OCI-LY1 (cell line): ENCODE results near the gene LRRC1.

ENCODE experiments used
- EZH2 ChIP-seq: fragments of 200-600 bp; sonication (generic), shearing (Covaris generic); IDR thresholded peaks from 2 replicates; pipeline ENCODE4 v1.8.0; 2017; ENCODE audit warnings: borderline replicate concordance, mixed run types, mild to moderate bottlenecking, antibody characterized with exemption, low read length, moderate library complexity, mixed read lengths
- TF ChIP-seq, protein P1 (sequence below): fragments of 200-600 bp; sonication (generic), shearing (Covaris generic); IDR thresholded peaks from 2 replicates; pipeline ENCODE4 v1.5.1; 2017; ENCODE audit warnings: mild to moderate bottlenecking, antibody characterized with exemption, low read length, moderate library complexity, mixed read lengths

DNA sequence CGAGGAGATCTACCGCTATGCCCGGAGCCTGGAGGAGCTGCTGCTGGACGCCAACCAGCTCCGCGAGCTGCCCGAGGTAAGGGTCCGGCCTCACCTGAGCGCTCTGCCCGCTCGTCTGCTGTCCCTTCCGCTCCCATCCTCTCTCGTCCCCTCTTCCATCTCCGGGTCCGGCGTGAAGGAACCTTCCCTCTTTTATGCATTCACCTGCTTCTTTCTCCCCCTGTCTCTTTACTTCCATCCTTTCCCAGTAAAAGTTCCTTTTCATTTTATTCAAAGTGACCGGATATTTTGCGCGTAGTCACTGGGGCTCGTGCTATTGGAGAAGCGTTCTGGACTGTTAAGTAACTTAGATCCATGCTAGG is 516 bp downstream of the LRRC1 start:
- TF ChIP-seq, protein P1, sequence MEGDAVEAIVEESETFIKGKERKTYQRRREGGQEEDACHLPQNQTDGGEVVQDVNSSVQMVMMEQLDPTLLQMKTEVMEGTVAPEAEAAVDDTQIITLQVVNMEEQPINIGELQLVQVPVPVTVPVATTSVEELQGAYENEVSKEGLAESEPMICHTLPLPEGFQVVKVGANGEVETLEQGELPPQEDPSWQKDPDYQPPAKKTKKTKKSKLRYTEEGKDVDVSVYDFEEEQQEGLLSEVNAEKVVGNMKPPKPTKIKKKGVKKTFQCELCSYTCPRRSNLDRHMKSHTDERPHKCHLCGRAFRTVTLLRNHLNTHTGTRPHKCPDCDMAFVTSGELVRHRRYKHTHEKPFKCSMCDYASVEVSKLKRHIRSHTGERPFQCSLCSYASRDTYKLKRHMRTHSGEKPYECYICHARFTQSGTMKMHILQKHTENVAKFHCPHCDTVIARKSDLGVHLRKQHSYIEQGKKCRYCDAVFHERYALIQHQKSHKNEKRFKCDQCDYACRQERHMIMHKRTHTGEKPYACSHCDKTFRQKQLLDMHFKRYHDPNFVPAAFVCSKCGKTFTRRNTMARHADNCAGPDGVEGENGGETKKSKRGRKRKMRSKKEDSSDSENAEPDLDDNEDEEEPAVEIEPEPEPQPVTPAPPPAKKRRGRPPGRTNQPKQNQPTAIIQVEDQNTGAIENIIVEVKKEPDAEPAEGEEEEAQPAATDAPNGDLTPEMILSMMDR: no peak
- no peak for TF ChIP-seq EZH2
